SJCRH30 (cell line): ENCODE measurements around the gene SEPTIN5. TPM values are rescaled to one million over a fixed set of nuclear protein-coding genes. Genes with fewer than 3 reads are reported as not detected.
A peak's percentile ranks its signal among the peaks of the same experiment; 100 is the strongest.

ENCODE experiments used
- DNase-seq, 2 experiments: peaks; one replicate each; pipeline ENCODE4 v3.0.0-alpha.2; 2015 to 2020
- H3K27ac ChIP-seq: fragments of 250-450 bp; sonication (Bioruptor Pico); 2 replicates; pipeline ENCODE4 v1.5.1; 2020; ENCODE audit warnings: mild to moderate bottlenecking, moderate library complexity
- H3K27me3 ChIP-seq: fragments of 250-450 bp; sonication (Bioruptor Pico); 2 replicates; pipeline ENCODE4 v1.5.1; 2020; ENCODE audit warnings: mild to moderate bottlenecking, moderate library complexity
- H3K36me3 ChIP-seq: fragments of 250-450 bp; sonication (Bioruptor Pico); 2 replicates; pipeline ENCODE4 v1.5.1; 2020; ENCODE audit warnings: mild to moderate bottlenecking, moderate library complexity
- H3K4me1 ChIP-seq: fragments of 250-450 bp; sonication (Bioruptor Pico); 2 replicates; pipeline ENCODE4 v1.5.1; 2020; ENCODE audit warnings: mild to moderate bottlenecking, moderate library complexity
- H3K4me3 ChIP-seq: fragments of 250-450 bp; sonication (Bioruptor Pico); 2 replicates; pipeline ENCODE4 v1.5.1; 2020; ENCODE audit warnings: mild to moderate bottlenecking, moderate library complexity
- H3K9me3 ChIP-seq: fragments of 250-450 bp; sonication (Bioruptor Pico); replicated peaks from 2 replicates; pipeline ENCODE4 v1.5.1; 2020; ENCODE audit warnings: mild to moderate bottlenecking, moderate library complexity
- total RNA-seq: library from RNA; depleted of rRNA; stranded (reverse); fragments of >200 nt; shearing (Covaris generic); gene quantifications from 2 replicates; pipeline ENCODE4 v1.2.3, GENCODE V29; 2014

SEPTIN5 gene
- total RNA-seq, 1 experiment from 2014 or later: 11.9 TPM

DNA sequence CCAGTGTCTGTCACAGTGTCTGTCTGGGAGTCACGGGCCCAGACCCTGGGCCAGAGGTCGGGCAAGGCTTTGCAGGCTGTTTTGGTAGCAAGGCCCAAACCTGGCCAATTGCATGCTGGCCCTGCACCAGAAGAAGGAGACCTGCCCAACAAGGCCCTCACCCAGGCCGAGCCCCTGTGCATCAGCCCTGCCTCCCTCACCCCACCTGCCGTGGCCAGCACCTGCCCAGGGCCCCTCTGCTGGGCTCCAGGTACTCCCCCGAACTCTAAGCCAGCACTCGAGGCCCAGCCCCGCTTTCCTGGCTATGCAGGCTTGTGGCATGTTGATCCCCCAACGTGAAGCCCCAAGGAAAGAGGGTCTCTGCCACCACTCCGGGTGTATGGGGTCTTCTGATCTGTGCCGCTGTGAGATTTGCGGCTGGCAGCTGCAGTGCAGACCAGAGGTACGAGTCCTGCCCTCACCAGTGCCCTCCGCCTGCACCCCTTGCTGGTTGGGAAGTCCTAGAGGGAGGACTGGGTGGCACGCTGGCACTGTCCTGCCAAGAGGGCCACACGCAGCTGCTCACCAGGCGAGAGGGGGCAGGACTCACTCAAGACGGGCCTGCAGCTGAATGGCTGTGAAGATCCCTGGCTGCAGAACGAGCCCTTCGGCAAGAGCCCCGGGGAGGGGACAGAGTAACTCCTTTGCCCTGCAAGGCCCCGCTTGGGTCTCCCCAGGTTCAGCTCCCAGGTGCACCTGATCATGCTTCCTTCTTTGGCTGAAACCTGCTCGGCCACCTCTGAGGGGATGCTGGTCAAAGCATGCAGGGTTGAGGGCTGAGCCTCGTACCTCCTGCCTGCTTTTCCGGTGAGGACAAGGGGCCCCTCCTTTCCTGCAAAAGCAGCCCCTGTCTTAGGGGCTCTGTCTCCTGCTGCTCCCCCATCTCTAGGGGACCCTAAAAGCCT, 6.7 kb upstream of the SEPTIN5 start:
- Histone ChIP-seq H3K9me3 (no peaks in the 10 kb centered on the region), H3K27ac (no peak overlapping the region), H3K4me3 (no peak overlapping the region), H3K36me3 (no peaks in the 10 kb centered on the region), H3K27me3 (peaks cover 24% of the 10 kb centered on the region), H3K4me1 (no peaks in the 10 kb centered on the region)
- no peak for DNase-seq

DNA sequence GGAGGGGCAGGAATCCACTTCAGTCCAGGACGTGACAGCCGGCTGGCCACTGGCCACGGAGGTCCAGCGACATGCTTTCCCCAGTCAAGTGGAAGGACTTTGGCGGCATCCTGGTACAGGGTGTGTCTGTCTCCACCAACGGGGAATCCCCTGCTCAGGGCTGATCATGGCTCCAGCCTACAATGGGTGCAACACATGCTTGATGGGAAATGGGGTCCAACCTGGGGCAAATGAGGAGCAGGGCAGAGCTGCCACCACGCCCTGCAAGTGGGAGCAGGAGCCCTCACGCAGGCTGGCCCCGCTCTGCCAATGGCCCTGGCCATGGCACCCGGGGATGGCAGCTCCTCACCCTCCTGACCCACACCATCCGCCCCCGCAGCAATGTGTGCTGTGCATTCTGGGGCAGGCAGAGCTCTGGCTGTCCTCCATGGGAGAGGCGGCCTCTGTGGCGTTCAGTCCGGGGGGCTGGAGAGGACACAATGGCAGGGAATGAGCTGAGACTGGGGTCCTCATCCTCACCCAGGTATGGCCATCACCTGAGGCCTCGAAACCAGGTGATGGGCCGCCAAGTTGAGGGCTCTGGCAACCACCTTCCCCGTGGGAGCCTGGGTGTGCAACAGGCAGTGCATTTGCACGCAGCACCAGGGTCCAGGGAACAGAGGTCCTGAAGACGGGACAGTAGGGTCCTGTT, 5.8 kb upstream of the SEPTIN5 start:
- DNase-seq: no peak
- Histone ChIP-seq H3K36me3 (no peaks in the 10 kb centered on the region), H3K4me3 (no peak overlapping the region), H3K27ac (no peak overlapping the region), H3K4me1 (no peaks in the 10 kb centered on the region), H3K27me3 (peaks cover 28% of the 10 kb centered on the region), H3K9me3 (no peaks in the 10 kb centered on the region)

DNA sequence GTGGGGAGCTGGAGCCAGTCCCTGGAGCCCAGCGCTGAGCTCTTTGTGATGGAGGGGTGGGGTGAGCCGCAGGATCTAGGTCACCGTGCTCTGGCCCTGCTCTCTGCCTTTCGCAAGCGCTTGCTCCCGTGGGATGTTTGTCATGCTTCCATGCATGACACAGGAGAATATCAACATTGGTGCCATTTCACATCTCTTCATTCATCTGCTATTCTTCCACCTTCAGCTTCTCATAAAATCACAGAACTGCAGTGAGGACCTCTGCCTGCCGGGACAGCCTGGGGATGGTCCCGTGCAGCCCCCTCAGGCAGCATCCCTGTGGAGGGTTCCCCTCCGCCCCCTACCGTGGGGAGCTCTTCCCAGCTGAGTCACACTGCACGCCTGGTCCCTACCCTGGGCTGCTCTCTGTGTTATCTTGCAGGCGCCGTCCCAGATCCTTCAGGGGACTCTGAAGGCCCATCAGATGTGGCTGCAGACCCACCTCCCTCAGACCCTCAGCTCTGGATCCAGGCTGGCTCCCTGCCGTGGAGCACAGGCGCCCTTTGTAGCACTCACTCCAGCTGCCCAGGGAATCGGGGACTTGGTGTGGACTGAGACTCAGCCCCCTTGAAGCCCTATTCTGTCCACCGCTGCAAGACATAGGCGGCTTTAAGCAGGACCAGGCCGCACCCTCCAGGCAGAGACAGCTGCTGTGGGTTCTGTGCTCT, 5.1 kb upstream of the SEPTIN5 start:
- Histone ChIP-seq H3K27me3 (peaks cover 28% of the 10 kb centered on the region), H3K4me1 (no peaks in the 10 kb centered on the region), H3K4me3 (no peak overlapping the region), H3K27ac (no peak overlapping the region), H3K9me3 (no peaks in the 10 kb centered on the region), H3K36me3 (no peaks in the 10 kb centered on the region)
- peak in 1 of 2 experiments; percentile 54 for DNase-seq

DNA sequence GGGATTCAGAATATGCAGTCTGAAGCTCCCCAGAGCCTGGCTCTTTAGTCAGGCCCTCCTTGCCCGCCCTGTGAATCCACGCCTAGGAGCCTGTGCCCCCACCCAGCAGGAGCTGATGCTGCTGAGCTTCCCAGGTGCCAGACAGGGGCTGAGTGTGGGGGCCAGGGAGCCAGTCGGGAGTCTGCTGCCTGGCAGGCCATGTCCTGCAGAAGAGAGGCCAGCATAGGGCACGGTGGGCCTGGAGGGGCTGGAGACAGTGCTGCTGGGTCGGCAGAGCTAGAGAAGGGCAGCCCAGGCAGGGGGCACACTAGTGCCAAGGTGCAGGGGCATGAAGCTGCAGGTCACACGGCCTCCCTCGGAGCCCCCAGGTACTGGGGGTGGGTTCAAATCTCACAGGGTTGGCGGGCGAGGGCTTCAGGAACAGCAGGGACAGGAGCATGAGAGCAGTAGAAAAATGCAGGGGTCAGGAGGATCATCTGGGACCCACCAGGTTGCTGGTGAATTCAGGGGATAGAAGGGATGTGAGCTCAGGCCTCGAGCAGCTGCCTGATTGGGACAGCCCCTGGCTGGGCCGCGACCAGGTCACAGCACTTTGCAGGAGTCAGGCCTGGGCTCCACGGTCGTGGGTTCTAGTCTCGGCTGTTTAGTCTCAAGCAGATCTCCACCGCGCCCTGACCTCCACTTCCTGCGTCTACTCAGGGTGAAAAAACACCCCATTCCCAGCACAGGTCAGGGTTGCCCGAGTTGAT, 4.1 kb upstream of the SEPTIN5 start:
- DNase-seq: no peak
- Histone ChIP-seq H3K27me3 (peaks cover 31% of the 10 kb centered on the region), H3K27ac (no peak overlapping the region), H3K4me3 (no peak overlapping the region), H3K36me3 (no peaks in the 10 kb centered on the region), H3K4me1 (no peaks in the 10 kb centered on the region), H3K9me3 (no peaks in the 10 kb centered on the region)

DNA sequence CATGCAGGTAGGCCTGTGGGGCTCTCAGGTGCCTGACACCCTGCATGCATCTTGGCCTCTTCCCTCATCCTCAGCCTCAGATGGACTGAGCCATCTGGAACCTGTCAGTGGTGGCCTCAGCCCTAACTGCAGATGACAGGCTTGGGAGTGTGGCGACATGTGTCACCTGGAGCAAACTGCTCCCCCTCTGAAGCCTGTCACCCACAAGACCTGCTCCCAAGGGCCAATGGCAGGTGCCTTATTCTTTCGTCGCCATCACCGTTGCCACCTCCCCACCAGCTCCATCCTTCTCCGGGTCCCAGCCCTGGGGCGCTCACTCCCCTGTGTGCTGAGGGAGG, 3.6 kb upstream of the SEPTIN5 start:
- no peaks in the 10 kb centered on the region for H3K36me3 ChIP-seq
- DNase-seq: no peak
- H3K27ac ChIP-seq: no peak overlapping the region
- no peaks in the 10 kb centered on the region for H3K9me3 ChIP-seq
- H3K27me3 ChIP-seq: peaks cover 31% of the 10 kb centered on the region
- H3K4me3 ChIP-seq: no peak overlapping the region
- no peaks in the 10 kb centered on the region for H3K4me1 ChIP-seq

DNA sequence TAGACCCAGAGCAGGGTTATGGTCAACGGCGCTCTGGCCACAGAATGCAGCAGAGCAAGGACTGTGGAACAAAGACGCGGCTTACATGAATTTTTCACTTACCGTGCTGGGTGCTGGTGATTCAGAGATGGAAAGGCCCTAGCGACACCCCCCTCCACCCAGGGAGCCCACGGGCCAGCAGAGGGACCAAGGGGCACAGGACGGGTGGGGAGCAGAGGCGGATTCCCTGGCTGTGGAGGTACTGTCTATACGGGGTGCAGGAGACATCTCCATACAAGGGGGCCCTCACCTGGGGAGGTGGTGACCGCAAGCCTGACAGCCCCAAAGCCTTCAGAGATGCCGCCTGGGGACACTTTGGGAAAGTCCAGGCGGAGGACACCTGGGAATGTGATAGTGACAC, 1.1 kb upstream of the SEPTIN5 start:
- Histone ChIP-seq H3K4me1 (0 out of 2 replicates have a peak, but pooled peaks cover 3% of the 10 kb centered on the region), H3K27me3 (peaks cover 24% of the 10 kb centered on the region), H3K27ac (no peak overlapping the region), H3K9me3 (no peaks in the 10 kb centered on the region), H3K36me3 (no peaks in the 10 kb centered on the region), H3K4me3 (no peak overlapping the region)
- DNase-seq: no peak

DNA sequence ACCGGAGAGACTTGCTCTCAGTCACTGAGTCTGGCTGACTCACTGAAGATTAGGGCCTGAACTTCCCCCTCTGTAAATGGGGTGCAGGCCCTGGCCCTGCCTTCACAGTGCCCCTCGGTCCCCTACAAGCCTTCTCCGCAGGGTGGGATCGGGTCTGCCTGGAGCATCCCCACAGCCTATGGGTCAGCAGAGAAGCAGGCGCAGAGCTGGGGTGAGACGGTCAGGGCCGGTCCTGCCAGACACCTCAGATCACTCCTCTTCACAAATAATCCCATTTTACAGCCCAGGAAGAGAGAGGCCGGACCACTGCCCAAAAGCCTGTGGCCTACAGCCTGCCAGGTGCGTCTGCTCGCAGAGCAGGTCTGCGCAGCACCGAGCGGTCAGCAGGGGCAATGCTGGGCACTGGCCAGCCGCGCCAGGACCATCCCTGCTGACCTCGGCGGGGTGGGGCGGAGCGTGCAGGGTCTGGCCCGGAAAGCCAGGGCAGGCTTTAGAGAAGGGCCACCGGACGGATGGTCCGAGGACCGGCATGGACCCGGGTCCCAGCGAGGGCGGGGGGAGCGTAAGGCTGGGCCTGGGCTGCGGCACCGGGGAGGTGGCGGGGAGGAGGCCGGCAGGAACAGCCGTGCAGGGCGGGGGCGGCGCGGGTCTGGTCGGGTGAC, 522 bp upstream of the SEPTIN5 start:
- 0 out of 2 replicates have a peak, but pooled peaks cover 3% of the 10 kb centered on the region for H3K4me1 ChIP-seq
- H3K36me3 ChIP-seq: no peaks in the 10 kb centered on the region
- H3K4me3 ChIP-seq: peak overlapping the region; percentile 64
- H3K9me3 ChIP-seq: no peaks in the 10 kb centered on the region
- no peak for DNase-seq
- H3K27ac ChIP-seq: no peak overlapping the region
- H3K27me3 ChIP-seq: peaks cover 19% of the 10 kb centered on the region

DNA sequence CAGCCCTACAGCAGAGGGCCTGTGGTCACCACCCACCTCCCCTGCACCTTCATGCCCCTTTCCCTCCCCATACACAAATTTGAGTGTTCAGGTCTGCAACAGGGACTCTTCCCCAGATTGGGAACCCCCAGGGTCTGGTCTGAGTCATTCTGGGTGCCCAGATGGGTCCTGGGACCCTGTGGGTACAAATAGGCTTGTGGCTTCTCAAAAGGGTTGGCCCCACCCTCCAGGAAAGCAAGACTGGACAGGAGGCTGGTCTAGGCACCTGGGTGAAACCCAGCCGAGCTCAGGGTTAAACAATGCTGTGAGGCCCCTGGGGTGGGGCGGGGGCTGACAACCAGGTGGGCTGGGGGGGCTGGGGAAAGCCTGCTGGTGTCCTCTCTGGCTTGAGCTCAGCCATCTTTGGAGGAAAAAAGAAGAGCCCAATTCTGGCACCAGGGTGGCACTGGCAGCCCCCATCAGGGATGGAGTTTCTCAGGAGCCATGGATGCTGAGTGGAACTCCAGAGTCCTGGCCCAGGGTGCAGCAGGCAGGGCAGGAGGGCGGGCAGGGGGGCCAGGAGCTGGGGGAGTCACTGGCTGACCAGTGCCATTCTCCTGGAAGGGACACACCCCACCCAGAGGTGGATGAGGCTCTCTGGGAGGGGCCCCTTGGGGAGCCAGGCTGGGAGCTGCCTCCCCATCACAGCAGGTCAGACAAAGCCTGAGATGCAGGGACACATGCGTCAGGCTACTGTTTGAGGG, 1.1 kb downstream of the SEPTIN5 start:
- no peaks in the 10 kb centered on the region for H3K36me3 ChIP-seq
- peak overlapping the region; percentile 64 for H3K4me3 ChIP-seq
- H3K27ac ChIP-seq: no peak overlapping the region
- no peak for DNase-seq
- H3K27me3 ChIP-seq: peaks cover 11% of the 10 kb centered on the region; the same call in 1 of the 2 replicates
- H3K4me1 ChIP-seq: 0 out of 2 replicates have a peak, but pooled peaks cover 3% of the 10 kb centered on the region
- no peaks in the 10 kb centered on the region for H3K9me3 ChIP-seq

DNA sequence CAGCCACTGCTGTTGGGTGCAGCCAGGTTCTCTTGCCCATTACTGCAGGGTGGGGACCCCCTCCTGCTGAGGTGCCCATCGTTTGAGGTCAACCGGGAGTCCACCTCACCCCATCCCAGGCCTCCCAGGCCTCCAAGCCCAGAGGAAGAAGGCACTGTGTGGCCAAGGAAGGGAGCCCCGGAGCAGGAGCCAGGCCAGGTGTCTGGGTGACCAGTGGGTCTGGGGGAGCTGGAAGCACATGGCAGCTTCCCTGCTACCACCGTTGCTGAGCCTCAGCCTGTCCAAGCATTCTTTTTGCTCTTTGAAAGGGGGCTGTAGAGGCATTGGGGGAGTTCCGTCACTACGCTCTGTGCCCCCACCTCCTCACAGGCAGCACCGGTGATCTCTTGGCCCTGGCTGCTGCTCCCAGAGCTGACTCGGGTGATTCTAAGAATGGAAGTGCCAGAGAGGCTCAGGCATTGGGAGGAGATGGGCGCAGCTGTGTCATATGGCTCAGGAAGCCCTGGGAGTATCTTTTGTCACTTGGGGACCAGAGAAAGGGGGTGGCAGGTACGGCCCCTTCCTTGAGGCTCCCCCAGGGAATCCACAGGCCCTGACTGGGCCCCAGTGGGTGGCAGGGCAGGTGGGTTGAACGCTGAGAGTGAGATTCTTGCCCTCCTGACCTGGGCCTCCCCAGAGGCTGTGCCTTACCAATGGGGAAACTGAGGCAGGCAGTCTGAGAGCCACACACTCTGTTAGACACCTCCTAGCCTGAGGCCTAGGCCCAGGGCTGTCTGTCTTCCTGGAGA, 1.9 kb downstream of the SEPTIN5 start:
- Histone ChIP-seq H3K4me3 (no peak overlapping the region), H3K9me3 (no peaks in the 10 kb centered on the region), H3K27ac (no peak overlapping the region), H3K27me3 (peaks cover 11% of the 10 kb centered on the region; the same call in 1 of the 2 replicates), H3K4me1 (0 out of 2 replicates have a peak, but pooled peaks cover 3% of the 10 kb centered on the region), H3K36me3 (no peaks in the 10 kb centered on the region)
- no peak for DNase-seq

DNA sequence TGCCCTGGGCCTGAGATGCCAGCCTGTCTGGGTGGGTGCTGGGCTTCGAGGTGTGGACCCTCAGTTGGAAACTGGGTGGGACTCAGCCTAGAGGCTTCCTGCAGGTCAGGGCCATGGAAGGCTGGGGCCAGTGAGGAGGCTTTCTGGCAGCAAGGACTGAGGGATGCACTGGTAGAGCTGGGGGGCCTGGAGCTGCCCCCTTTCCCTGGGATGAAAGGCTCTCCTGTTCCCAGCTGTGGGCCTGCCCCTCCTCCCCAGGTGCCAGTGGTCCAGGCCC, 2.5 kb downstream of the SEPTIN5 start:
- Histone ChIP-seq H3K27ac (no peak overlapping the region), H3K27me3 (peaks cover 10% of the 10 kb centered on the region; the same call in 1 of the 2 replicates), H3K4me1 (0 out of 2 replicates have a peak, but pooled peaks cover 3% of the 10 kb centered on the region), H3K36me3 (no peaks in the 10 kb centered on the region), H3K4me3 (no peak overlapping the region), H3K9me3 (no peaks in the 10 kb centered on the region)
- no peak for DNase-seq

DNA sequence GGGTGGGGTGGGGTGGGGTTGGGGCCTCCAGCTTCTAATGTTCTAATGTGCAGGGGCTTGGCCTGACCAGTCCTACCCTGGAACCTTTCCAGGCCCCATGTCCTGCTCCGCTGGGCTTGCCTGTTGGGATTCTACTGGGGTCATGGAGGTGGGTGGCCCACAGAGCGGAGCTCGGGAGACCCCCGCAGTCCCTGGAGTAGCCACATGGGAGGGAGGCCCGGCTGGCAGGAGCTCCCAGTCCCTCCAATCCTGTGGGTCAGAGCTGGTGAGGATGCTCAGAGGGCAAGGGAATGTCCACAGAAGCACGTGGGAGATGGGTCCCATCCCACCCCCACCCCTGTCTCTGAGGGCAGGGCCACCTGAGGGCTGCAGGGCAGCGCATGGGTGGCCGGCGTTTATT, 2.9 kb downstream of the SEPTIN5 start:
- Histone ChIP-seq H3K27me3 (peaks cover 7% of the 10 kb centered on the region; the same call in 1 of the 2 replicates), H3K4me3 (no peak overlapping the region), H3K4me1 (0 out of 2 replicates have a peak, but pooled peaks cover 3% of the 10 kb centered on the region), H3K36me3 (peaks cover under 1% of the 10 kb centered on the region; the same call in 1 of the 2 replicates), H3K9me3 (no peaks in the 10 kb centered on the region), H3K27ac (no peak overlapping the region)
- DNase-seq: no peak

DNA sequence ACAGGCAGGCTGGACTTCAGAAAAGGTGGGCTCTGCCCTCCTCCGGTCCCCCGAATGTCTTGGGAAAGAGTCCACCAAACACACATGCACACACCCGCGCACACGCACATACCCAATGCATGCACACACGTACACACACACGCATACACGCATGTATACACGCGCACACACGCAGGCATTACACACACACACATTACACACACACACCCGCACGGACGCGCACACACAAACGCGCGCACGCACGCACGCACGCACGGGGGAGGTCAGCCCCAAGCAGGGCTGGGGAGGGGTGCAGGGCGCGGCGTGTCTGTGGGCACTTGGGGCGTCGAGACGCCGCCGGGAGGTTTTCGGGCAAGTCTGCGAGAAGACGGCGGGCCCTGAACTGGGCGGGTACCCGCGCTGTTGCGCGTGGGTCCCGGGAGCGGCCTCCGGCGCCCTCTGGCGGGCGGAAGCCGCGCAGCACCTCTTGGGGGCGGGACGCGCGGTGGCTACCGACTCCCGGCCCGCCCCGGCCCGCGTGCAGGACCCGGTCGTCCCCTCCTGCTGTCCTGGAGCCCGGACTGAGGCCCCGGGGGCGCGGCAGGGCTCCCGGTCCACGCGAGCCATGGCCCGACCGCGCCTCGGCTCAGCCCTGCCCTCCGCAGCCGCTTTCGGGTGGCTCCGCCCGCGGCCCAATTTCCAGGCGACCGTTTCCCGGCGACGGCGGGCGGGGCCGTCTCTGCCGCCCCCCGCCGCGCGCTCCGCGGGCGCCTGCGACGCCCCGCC, 3.6 kb downstream of the SEPTIN5 start:
- Histone ChIP-seq H3K9me3 (no peaks in the 10 kb centered on the region), H3K27me3 (peaks cover 6% of the 10 kb centered on the region; the same call in 1 of the 2 replicates), H3K4me1 (0 out of 2 replicates have a peak, but pooled peaks cover 3% of the 10 kb centered on the region), H3K36me3 (peaks cover 5% of the 10 kb centered on the region; the same call in 1 of the 2 replicates), H3K4me3 (peak overlapping the region; percentile 69), H3K27ac (no peak overlapping the region; the same call in 1 of the 2 replicates)
- DNase-seq: peak; percentile 68 to 77
